Effector memory CD8-positive, alpha-beta T cell (primary cell): Measurements from ENCODE around the gene TSEN54.

Experiments
- ATAC-seq: fragments of 150-1000 bp; cut with Tn5 transposase; replicated peaks from 2 replicates; pipeline ENCODE4 v1.10.0; 2021; ENCODE audit warnings: mild to moderate bottlenecking, moderate library complexity
- DNase-seq, 3 experiments: peaks; one replicate each; pipeline ENCODE4 v3.0.0; 2021
- H3K27ac Mint-ChIP-seq, 2 donors: one replicate each; pipeline ENCODE4 v1.8.0; 2022; ENCODE audit warnings: mild to moderate bottlenecking in 2 of 2, mixed read lengths in 2 of 2, moderate library complexity in 2 of 2
- H3K27me3 Mint-ChIP-seq, 2 donors: one replicate each; pipeline ENCODE4 v1.8.0; 2022; ENCODE audit warnings: mixed read lengths in 2 of 2
- H3K36me3 Mint-ChIP-seq: one replicate; pipeline ENCODE4 v1.8.0; 2022; ENCODE audit warnings: mild to moderate bottlenecking, moderate library complexity, mixed read lengths; ENCODE audit not compliant: insufficient read depth
- H3K4me1 Mint-ChIP-seq, 2 donors: one replicate each; pipeline ENCODE4 v1.8.0; 2022; ENCODE audit warnings: low read depth in 2 of 2, mixed read lengths in 2 of 2
- H3K4me3 Mint-ChIP-seq, 2 donors: one replicate each; pipeline ENCODE4 v1.8.0; 2022; ENCODE audit warnings: mild to moderate bottlenecking in 2 of 2, mixed read lengths in 2 of 2, moderate library complexity in 2 of 2
- H3K9me3 Mint-ChIP-seq, 2 donors: one replicate each; pipeline ENCODE4 v1.8.0; 2022; ENCODE audit warnings: mixed read lengths in 2 of 2

TSEN54 gene

GRCh38 chr17:75480281-75480680, 36.0 kb upstream of the TSEN54 start:
- Mint-ChIP-seq H3K27me3 (no peaks in the 10 kb centered on the region), H3K4me1 (peaks cover 8 to 18% of the 10 kb centered on the region in 2 donors), H3K4me3 (no peak overlapping the region), H3K9me3 (no peaks in the 10 kb centered on the region), H3K27ac (peak overlapping the region; percentile 74 to 85), H3K36me3 (peaks cover 12% of the 10 kb centered on the region)
- ATAC-seq (no peak), DNase-seq (no peak)

GRCh38 chr17:75481194-75482068, 34.9 kb upstream of the TSEN54 start:
- no peak for ATAC-seq
- Mint-ChIP-seq H3K4me3 (no peak overlapping the region), H3K27ac (peak overlapping the region; percentile 74 to 85), H3K4me1 (peaks cover 7 to 16% of the 10 kb centered on the region in 2 donors), H3K36me3 (peaks cover 7% of the 10 kb centered on the region), H3K9me3 (no peaks in the 10 kb centered on the region), H3K27me3 (no peaks in the 10 kb centered on the region)
- no peak for DNase-seq

GRCh38 chr17:75482098-75482942, 34.0 kb upstream of the TSEN54 start:
- Mint-ChIP-seq H3K27ac (peak overlapping the region; percentile 52 to 82), H3K36me3 (peaks cover 4% of the 10 kb centered on the region), H3K4me1 (peaks cover 9 to 19% of the 10 kb centered on the region in 2 donors), H3K4me3 (no peak overlapping the region), H3K9me3 (no peaks in the 10 kb centered on the region), H3K27me3 (no peaks in the 10 kb centered on the region)
- no peak for DNase-seq
- ATAC-seq, result no peak

GRCh38 chr17:75485688-75486087, 30.6 kb upstream of the TSEN54 start:
- H3K36me3 Mint-ChIP-seq, result peaks cover 3% of the 10 kb centered on the region
- peak overlapping the region; percentile 58 to 97 for H3K27ac Mint-ChIP-seq

GRCh38 chr17:75486151-75486550, 30.2 kb upstream of the TSEN54 start:
- peak overlapping the region; percentile 77 to 78 for H3K4me3 Mint-ChIP-seq
- peak overlapping the region; percentile 58 to 97 for H3K27ac Mint-ChIP-seq
- ATAC-seq (no peak), DNase-seq (no peak)
- H3K4me1 Mint-ChIP-seq, result peaks cover 15 to 27% of the 10 kb centered on the region in 2 donors
- peaks cover 3% of the 10 kb centered on the region for H3K36me3 Mint-ChIP-seq
- no peaks in the 10 kb centered on the region for H3K27me3 Mint-ChIP-seq
- H3K9me3 Mint-ChIP-seq, result no peaks in the 10 kb centered on the region

More at GRCh38 chr17:75485688-75486087, 30.6 kb upstream of the TSEN54 start:
- H3K9me3 Mint-ChIP-seq, result no peaks in the 10 kb centered on the region
- peaks cover 15 to 28% of the 10 kb centered on the region in 2 donors for H3K4me1 Mint-ChIP-seq
- H3K4me3 Mint-ChIP-seq, result no peak overlapping the region
- no peaks in the 10 kb centered on the region for H3K27me3 Mint-ChIP-seq
- DNase-seq (no peak), ATAC-seq (no peak)

- ATAC-seq, result no peak
- Mint-ChIP-seq H3K4me1 (peaks cover 15 to 27% of the 10 kb centered on the region in 2 donors), H3K4me3 (peak overlapping the region; percentile 77 to 78), H3K36me3 (peaks cover 3% of the 10 kb centered on the region), H3K27me3 (no peaks in the 10 kb centered on the region), H3K27ac (peak overlapping the region; percentile 96 to 97), H3K9me3 (no peaks in the 10 kb centered on the region)
- DNase-seq, result no peak
Measured at GRCh38 chr17:75486951-75487350, 29.4 kb upstream of the TSEN54 start.

- H3K4me1 Mint-ChIP-seq, result peaks cover 15 to 27% of the 10 kb centered on the region in 2 donors
- peak overlapping the region; percentile 77 to 78 for H3K4me3 Mint-ChIP-seq
- peak; percentile 93 for ATAC-seq
- no peaks in the 10 kb centered on the region for H3K27me3 Mint-ChIP-seq
- H3K27ac Mint-ChIP-seq, result peak overlapping the region; percentile 96 to 97
- peak; percentile 18 to 44 (median 26) for DNase-seq
- H3K36me3 Mint-ChIP-seq, result peaks cover 3% of the 10 kb centered on the region
- no peaks in the 10 kb centered on the region for H3K9me3 Mint-ChIP-seq
Measured at GRCh38 chr17:75487351-75488070, 28.8 kb upstream of the TSEN54 start.

GRCh38 chr17:75488693-75489510, 27.4 kb upstream of the TSEN54 start:
- peak overlapping the region; percentile 50 to 78 for H3K4me3 Mint-ChIP-seq
- DNase-seq, result no peak
- peak overlapping the region; percentile 96 to 97 for H3K27ac Mint-ChIP-seq
- H3K27me3 Mint-ChIP-seq, result no peaks in the 10 kb centered on the region
- H3K4me1 Mint-ChIP-seq, result peaks cover 15 to 22% of the 10 kb centered on the region in 2 donors
- H3K36me3 Mint-ChIP-seq, result peaks cover 3% of the 10 kb centered on the region
- ATAC-seq, result no peak
- H3K9me3 Mint-ChIP-seq, result no peaks in the 10 kb centered on the region

GRCh38 chr17:75489511-75489955, 26.8 kb upstream of the TSEN54 start:
- peaks cover 15 to 22% of the 10 kb centered on the region in 2 donors for H3K4me1 Mint-ChIP-seq

GRCh38 chr17:75490173-75490743, 26.1 kb upstream of the TSEN54 start:
- Mint-ChIP-seq H3K4me3 (no peak overlapping the region), H3K27ac (peak overlapping the region in 1 of 2 donors; percentile 59), H3K27me3 (no peaks in the 10 kb centered on the region), H3K36me3 (peaks cover 6% of the 10 kb centered on the region), H3K9me3 (no peaks in the 10 kb centered on the region), H3K4me1 (peaks cover 15 to 22% of the 10 kb centered on the region in 2 donors)
- no peak for DNase-seq
- no peak for ATAC-seq

More at GRCh38 chr17:75489511-75489955, 26.8 kb upstream of the TSEN54 start:
- ATAC-seq (no peak), DNase-seq (no peak)
- no peaks in the 10 kb centered on the region for H3K9me3 Mint-ChIP-seq
- H3K27ac Mint-ChIP-seq, result peak overlapping the region in 1 of 2 donors; percentile 59
- H3K27me3 Mint-ChIP-seq, result no peaks in the 10 kb centered on the region
- H3K4me3 Mint-ChIP-seq, result peak overlapping the region in 1 of 2 donors; percentile 21
- peaks cover 3% of the 10 kb centered on the region for H3K36me3 Mint-ChIP-seq

- DNase-seq (no peak), ATAC-seq (no peak)
- Mint-ChIP-seq H3K4me3 (no peak overlapping the region), H3K9me3 (no peaks in the 10 kb centered on the region), H3K27ac (peak overlapping the region in 1 of 2 donors; percentile 32), H3K4me1 (peaks cover 15 to 22% of the 10 kb centered on the region in 2 donors), H3K27me3 (no peaks in the 10 kb centered on the region), H3K36me3 (peaks cover 6% of the 10 kb centered on the region)
Measured at GRCh38 chr17:75490953-75491649, 25.2 kb upstream of the TSEN54 start.
